Jurkat, Clone E6-1 (cell line): ENCODE measurements around the gene STARD13.
A peak's percentile ranks its signal among the peaks of the same experiment; 100 is the strongest.

ENCODE experiments used
- DNase-seq: peaks from one replicate; pipeline ENCODE4 v3.0.0-alpha.2; 2011; ENCODE audit warnings: low read depth, low spot score
- H3K4me3 ChIP-seq: 2 replicates; pipeline ENCODE4 v1.5.1; 2011; ENCODE audit warnings: mild to moderate bottlenecking, low read length, control low read depth, moderate library complexity

STARD13 gene

DNA sequence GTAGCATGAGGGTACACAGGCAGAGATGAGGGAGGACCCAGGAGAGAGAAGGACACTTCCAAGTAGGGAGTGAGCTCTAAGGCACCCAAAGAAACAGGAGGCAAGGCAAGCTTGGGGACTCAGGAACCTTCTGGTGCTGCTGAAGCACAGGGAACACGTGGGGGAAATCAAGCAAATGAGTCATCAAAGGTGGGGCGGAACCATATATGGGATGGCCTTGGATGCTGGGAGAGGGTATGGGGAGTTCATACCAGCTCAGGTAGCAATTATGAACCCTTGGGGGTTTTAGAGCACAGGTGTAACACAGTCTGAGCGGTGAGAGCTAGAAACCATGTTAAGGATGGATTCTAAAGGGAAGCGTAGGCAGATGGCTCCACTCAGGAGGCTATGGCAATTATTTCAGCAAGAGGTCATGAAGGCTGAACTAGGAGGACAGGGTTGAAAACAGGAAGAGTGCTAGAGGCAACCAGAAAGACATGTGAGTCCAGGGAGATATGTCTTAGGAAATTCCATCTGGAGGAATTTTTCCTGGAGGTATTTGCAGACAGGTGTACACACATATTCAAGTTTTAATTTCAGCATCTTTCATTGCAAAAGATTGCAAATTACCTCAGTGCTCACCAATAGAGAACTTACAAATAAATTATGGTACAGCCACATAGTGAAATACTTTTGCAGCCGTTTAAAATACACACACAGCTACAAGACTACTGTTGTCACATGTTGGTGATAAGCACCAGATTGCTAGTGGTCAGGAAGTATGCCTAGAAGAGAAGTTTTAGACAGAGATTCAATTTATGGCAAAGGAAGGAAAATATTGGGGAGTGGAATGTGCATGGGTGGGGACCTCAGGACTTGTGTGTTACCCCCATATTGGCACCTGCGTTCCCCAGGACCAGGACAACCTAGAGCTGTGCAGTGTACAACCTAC is 77.0 kb downstream of the STARD13 start:
- no peak overlapping the region for H3K4me3 ChIP-seq
- no peak for DNase-seq

DNA sequence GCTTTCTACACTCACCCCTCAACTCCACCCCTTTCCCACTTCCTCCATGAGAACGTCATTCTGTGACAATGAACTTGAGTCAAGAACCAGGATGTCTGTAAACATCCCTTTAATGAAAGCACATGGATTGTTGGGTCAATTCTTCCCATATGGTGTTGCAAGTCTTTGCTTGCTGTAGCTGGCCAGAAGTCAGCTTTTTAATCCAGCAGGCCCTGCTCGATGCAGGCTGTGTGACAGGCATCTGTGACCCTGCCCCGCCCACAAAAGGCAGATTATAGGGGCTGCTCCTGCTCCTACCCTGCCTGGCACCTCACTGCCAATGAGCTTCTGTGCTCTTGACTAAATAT is 78.0 kb downstream of the STARD13 start:
- no peak overlapping the region for H3K4me3 ChIP-seq
- DNase-seq, result peak; percentile 17

DNA sequence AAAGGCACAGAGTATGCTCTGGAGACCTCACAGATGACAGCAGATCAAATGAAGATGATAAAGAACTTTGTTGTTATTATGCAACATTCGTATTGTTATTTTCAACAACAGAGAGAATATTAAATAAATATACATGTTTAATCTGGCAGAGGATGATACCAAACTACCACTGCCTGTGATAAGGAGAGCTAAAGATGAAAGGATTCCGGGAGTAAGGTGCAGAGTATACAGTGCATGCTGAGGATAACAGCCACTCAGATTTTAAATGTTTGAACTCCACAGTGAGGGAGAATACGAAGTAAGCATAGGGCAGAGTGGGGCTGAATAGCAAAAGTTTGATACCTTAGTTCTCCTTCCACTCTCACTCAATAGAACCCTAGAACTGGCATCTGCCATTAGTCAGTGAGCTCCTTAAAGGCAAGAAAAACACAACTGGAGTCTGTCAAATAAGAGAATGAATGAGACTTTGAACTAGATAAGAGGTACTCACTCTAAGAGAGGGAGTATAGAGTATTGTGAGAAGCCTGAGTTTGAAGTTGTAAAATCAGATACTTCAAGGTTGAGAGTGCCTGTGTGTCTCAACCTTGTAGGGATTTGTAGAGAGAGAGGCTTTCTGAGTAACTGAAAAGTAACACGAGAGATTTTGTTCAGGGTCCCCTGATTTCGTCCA is 78.5 kb downstream of the STARD13 start:
- H3K4me3 ChIP-seq, result no peak overlapping the region
- DNase-seq, result no peak

DNA sequence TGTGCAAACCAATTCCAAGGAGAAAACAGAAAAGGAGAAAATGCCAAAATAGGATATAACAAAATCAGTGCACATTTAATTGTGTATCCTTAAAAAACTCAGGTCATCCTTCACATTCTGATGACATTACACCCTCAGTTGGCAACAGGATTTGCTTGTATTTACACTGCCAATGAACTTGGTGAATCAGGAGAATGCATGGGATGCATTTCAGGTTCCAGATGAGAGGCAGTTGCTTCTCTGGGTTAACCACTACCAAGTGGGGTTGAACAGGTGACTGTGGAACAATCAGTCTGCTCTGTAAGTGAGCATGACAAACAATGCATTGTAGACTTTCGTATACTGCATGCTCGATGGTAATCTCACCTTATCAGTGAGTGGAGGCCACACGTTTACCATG is 79.1 kb downstream of the STARD13 start:
- no peak overlapping the region for H3K4me3 ChIP-seq
- peak; percentile 16 for DNase-seq

DNA sequence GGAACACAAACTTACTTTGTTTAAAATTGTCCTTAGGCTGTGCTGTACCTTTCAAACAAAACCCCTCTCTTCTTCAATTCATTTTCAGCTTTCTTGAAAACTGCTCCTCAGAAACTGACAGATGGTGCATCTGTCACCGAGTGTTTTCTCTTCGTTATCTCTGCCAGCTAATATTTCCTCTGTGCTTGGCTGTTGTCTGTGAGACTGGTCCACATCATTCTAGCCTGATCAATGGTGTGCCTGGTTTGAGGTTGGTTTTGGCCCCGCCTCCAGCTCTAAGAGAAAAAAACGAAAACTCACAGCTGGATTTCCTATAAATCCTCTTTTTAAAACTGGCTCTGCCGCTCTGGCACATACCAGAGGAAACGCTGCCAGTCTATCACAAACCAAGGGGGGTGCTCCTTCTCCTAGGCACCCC is 79.7 kb downstream of the STARD13 start:
- DNase-seq, result peak; percentile 29
- no peak overlapping the region for H3K4me3 ChIP-seq

DNA sequence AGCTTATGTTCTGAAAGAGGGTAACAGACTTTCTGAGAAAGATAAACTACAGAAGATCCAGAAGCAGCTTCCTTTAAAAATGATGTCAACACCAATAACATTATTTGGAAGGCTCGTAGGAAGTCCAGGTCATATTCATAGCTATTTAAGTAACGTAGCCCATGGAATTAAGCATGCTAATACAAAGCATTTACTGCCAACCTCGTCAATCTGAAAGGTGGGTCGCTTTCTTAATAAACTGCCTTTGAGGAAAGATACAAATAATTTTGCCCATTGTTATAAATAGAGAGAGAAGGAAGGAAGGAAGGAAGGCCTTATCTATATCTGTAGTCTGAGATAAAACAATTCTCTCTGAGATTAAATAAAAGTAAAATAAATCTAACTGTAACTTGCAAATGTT is 80.3 kb downstream of the STARD13 start:
- no peak for DNase-seq
- no peak overlapping the region for H3K4me3 ChIP-seq

DNA sequence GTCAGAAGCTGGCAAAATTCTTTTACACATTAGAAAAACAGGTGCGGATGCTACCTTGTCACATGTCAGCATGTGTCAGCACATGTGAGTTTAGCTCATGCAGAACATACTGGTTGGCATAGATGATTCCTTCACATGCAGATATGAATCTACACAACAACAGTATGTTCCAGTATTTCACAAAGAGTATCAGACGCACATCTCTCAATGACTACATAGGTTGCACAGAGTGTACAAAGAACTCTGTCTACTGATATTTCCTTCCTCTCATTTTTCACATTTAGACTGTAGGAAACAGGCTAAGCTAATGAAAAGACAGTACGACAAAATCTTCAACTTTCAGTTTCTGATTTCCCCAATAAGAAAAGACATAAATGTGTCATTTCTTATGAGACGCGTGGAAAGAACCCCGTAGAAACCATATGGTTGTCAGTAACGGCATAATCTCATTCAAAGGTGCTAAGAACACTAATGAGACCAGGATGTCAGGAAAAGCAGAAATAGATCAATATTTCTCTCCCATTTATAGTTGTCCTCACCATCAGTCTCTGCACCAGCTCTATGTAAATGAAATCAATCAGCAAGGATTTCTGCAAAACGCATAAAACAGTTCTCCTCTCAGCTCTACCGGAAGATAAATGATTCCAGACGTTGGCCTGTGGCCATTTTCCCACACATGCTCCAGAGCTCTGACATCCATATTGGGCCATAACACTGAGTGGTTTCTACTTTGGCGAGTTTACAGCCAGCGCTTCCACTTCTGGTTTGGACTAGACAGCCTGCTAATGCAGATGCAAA is 81.2 kb downstream of the STARD13 start:
- no peak overlapping the region for H3K4me3 ChIP-seq
- no peak for DNase-seq

DNA sequence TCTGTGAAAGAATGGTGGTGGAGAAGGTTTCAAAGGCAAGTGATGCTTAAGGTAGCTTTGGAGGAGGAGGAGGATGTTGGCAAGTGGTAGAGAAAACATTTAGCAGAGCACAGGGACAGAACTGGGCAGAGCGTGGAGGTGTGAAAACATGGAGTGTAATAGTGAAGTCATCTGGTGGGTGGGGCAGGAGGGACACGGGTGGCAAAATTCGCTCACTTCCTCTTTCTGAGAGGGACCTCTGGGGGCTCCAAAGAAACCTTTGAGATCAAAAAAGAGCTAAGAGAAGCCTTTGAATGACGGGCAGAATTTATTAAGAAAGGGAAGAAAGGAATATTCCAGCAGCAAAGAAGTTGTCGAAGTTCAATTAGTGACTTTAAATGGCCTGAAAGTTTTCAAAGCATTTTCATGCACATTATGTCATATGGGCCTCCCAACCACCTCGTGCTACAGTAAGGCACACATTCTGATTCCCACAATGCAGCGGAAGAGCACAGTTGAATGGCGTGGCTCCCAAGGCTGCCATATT is 82.8 kb downstream of the STARD13 start:
- H3K4me3 ChIP-seq, result no peak overlapping the region
- no peak for DNase-seq

DNA sequence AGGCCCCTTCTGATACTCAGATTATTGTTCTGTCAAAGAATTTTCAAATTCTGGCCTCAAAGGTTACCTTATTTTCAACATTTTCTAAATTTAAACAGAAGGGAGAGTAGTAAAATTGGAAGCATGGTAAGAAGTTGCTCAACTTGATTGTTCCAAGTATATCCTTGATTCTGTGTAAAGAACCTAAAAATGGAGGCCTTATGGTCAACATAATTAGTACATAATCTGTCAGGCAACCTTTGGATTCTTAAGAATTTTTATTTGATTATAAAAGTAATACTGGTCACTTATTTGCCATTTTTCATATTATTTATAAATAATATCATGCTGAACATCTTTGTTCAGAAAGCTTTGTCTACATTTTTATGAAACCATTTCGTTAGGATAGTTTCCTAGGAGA is 83.9 kb downstream of the STARD13 start:
- H3K4me3 ChIP-seq, result no peak overlapping the region
- DNase-seq, result no peak

DNA sequence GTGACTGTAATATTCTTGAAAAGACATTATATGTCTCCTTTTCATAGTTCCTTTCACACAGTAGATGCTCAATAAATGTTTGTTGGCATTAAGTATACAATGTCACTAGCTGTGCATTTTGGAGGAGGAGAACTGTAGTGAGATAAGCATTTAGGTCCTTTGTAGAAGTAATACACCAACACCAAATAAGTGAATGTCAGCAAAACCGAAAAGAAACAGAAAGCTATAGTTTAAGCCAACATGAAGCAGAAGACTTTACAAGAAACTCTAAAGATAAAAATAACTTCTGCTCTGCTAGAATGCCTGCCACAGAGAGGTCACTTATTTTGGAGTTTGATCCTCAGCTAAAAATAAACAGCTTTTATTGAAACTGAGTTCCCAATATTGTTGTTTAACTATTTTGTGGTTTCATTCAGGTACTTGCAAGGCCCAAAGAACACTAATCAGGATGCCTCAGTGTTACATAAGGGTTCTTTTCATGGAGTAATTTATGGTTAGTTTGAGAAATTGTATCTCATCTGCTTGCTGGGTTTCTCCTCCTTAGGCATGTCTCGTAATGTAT is 86.2 kb downstream of the STARD13 start:
- no peak for DNase-seq
- no peak overlapping the region for H3K4me3 ChIP-seq

DNA sequence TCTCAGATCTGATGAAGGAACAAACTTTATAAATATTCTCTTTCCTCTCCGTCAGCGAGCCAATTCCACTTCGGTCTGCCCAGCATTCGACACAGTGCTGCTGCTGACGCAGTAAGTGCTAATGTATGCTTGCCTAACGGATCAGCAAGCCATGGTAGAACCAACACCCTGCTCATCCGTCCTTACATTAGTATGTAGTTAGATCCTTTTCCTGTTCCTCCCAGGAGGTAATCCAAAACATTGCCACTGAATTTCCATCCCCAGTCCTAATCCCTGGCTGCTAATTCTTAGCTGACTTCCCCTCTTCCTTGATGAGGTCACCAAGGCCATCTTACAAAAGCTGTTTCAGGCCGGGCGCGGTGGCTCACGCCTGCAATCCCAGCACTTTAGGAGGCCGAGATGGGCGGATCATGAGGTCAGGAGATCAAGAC is 88.0 kb downstream of the STARD13 start:
- H3K4me3 ChIP-seq, result no peak overlapping the region

DNA sequence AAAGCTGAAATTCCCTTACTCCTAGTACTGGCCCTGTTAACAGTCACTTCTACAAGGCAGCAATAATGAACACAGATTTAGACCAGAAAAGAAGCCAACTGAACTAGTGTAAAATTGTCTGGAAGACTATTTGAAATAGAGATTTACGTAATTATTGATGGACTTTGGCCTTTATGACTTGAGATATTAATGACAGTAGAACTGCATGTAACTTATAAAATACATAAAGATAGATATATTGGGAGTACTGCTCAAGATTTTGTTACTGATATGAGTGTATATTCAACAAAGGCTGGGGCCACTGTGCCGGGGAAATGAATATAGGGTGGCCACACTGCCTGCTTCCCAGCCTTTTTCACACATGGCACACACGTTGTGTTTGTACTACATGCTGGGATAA is 88.8 kb downstream of the STARD13 start:
- H3K4me3 ChIP-seq, result no peak overlapping the region
- DNase-seq, result no peak

More for the DNA sequence above, 88.0 kb downstream of the STARD13 start:
- DNase-seq, result no peak

DNA sequence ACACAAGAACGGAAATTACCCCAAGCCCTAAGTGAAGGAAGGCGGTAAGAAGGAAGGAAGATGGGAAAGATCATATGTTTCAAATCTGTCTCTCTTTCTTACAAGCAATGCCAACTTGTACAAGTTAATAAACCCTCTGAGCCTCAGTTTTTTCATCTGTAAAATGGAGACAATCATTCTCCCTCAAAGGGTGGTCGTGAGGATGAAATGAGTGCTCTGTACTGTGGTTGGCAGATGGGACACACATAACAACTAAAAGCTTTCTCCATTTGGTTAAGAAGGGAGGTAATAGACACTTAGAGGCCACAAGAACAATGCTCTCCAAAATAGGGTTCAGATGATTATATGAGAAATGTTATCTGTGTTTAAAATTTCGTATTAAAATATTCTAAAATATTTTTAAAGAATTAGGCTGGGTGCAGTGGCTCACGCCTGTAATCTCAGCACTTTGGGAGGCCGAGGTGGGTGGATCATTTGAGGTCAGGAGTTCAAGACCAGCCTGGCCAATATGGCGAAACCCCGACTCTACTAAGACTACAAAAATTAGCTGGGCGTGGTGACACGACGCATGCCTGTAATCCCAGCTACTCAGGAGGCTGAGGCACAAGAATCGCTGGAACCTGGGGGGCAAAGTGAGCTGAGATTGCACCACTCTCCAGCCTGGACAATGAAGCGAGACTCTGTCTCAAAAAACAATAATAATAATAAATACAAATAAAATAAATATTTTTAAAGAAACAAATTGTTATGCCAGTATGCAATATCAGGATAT is 89.7 kb downstream of the STARD13 start:
- H3K4me3 ChIP-seq, result no peak overlapping the region

DNA sequence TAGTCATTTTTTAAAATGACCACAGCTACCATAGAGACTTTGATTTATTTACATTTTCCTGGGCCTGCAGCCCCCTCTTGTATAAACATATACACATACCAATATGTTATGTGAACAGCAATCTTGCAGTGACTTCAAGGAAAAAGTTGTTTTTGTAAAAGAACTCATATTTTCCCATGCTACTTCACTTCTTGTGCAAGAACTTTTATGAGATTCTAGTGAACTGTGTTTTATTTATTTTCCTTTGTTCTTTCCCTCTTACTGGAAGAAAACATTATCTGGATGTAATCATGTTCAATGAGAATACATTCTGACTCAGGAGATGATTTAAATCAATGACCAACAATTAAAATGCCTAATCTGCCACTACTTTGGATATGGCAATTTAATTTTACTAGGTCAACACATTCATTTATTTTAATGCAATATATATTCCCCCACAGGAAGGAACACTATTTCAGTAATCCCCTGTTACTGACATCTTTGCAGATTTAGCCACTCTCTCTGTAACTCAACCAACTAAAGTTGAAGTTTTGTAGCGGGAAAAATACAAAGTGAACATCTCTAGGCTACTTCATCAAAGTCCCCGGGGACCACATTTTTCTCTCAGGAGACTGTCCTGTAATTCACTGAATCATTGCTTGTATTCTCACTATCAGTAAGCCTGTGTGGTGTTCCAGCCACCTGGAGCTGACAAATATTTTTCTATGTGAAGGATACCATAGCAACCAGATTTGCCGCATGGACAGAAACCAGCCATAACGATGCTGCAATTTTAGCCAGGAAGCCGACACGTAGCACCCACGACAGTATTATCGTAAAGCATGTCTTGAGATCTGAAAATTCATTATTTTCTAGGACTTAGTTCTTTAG is 90.5 kb downstream of the STARD13 start:
- no peak overlapping the region for H3K4me3 ChIP-seq
- DNase-seq, result no peak

More for the DNA sequence above, 89.7 kb downstream of the STARD13 start:
- no peak for DNase-seq

DNA sequence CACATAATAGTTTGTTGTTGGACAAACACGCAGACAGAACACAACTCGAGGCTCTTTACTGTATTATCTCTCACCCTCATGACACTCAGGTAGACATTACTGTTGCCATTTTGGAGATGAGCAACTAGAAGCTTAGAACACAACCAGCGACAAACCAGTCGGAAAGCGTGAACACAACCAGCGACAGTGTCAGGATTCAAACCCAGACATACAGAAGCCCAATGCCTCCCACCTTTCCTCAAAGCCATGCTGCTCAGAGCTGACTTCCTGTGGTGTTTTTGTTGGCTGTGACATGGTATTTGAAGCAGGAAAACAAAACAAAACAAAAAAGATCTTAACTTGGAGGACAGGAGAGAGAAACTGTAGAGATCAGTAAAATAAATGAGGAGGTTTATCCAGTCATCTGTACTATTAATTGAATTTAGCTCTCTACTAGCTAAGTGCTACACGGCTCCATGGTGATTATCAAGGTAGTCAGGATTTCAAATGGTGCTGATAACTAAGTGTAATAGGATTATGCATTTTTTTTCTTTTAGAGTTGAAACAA is 92.1 kb downstream of the STARD13 start:
- no peak overlapping the region for H3K4me3 ChIP-seq
- DNase-seq, result no peak

DNA sequence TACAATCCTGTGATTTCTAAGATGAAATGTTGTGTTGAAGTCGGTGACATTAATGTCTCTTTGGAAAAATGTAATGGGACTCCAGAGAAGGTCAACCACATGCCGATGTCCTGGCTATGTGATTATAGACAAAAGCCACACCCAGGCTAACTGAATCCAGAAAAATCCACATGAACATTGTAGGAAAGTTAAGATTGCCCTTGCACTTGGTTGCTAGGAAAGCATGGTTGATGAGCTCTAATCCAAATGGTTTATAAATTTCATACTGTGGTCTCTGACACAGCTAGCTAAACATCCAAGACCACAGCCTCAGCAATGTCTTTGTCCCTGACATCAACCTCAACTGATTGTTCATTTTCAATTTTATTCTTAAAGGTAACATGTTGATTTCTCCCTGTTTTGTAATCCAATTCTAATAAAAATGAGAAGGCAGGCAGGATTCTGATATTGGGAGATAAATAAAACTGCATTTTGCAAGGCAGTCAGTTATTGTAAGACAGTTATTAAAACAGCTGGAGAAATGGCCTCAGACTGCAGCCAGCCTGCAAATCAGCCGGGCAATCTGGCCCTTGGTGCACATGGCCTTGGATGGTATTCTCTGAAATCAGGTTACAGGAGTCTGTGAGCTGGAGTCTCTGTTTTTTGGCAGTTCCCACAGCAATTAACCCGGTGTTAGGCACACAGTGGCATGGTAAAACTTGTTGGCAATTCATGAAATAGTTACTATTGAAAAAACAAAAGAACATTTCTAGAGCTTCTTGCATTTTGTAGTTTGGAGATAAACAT is 93.9 kb downstream of the STARD13 start:
- no peak for DNase-seq
- no peak overlapping the region for H3K4me3 ChIP-seq

DNA sequence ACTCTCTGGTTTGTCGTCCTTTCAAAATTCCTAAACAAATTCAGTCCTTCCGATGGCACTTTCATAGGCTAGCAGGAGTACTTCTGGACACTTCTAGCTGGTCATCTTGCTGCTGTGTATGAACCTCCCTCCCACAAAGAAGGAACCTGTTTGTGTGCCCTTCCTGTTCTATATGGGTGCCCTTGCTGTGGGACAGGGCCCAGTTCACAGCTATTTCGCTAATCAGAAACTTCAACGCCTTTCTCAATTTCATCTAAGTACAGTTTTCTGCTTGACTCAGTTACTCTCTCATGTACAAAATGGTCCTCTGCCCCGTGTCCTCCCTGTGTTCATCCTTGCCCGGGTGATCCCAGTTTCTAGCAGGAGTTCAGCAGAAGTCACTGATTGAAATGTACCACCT is 96.1 kb downstream of the STARD13 start:
- DNase-seq, result no peak
- H3K4me3 ChIP-seq, result no peak overlapping the region
